Stimulated activated CD8-positive, alpha-beta memory T cell treated with anti-CD3 and anti-CD28 coated beads, Interleukin-15, amount 100 ng/mL, for 48 hours (primary cell): Measurements from ENCODE around the gene FAM107A.

Experiments
- DNase-seq, 2 donors: peaks; one replicate each; pipeline ENCODE4 v3.0.0-alpha.2; 2020; ENCODE audit warnings: low read depth in 2 of 2

Gene FAM107A

GRCh38 chr3:58567251-58567515 is 10.0 kb downstream of the FAM107A start:
- DNase-seq = no peak

GRCh38 chr3:58566398-58567250 is 10.6 kb downstream of the FAM107A start:
- DNase-seq = no peak

- no peak for DNase-seq
Measured at GRCh38 chr3:58565621-58566397, 11.4 kb downstream of the FAM107A start.

GRCh38 chr3:58564456-58565160 is 12.6 kb downstream of the FAM107A start:
- no peak for DNase-seq

- DNase-seq = no peak
Measured at GRCh38 chr3:58564054-58564453, 13.1 kb downstream of the FAM107A start.

GRCh38 chr3:58563386-58564035 is 13.7 kb downstream of the FAM107A start:
- DNase-seq = no peak

GRCh38 chr3:58562498-58562897 is 14.7 kb downstream of the FAM107A start:
- DNase-seq = no peak

- DNase-seq = no peak
Measured at GRCh38 chr3:58560771-58561311, 16.4 kb downstream of the FAM107A start.

- no peak for DNase-seq
Measured at GRCh38 chr3:58559586-58559985, 17.6 kb downstream of the FAM107A start.

GRCh38 chr3:58557491-58557890 is 19.7 kb downstream of the FAM107A start:
- no peak for DNase-seq

- DNase-seq = no peak
Measured at GRCh38 chr3:58556761-58557221, 20.4 kb downstream of the FAM107A start.

- no peak for DNase-seq
Measured at GRCh38 chr3:58556001-58556400, 21.2 kb downstream of the FAM107A start.

GRCh38 chr3:58555203-58555602 is 22.0 kb downstream of the FAM107A start:
- DNase-seq = no peak

GRCh38 chr3:58553003-58553402 is 24.2 kb downstream of the FAM107A start:
- DNase-seq = no peak

GRCh38 chr3:58551636-58552180 is 25.5 kb downstream of the FAM107A start:
- DNase-seq = no peak

- DNase-seq = no peak
Measured at GRCh38 chr3:58544541-58544940, 32.6 kb downstream of the FAM107A start.

- no peak for DNase-seq
Measured at GRCh38 chr3:58540176-58540858, 36.9 kb downstream of the FAM107A start.

GRCh38 chr3:58539626-58540025 is 37.6 kb downstream of the FAM107A start:
- no peak for DNase-seq

GRCh38 chr3:58537412-58538301 is 39.5 kb downstream of the FAM107A start:
- DNase-seq = no peak
